Measurements from ENCODE around the gene GLRX3.

DNA sequence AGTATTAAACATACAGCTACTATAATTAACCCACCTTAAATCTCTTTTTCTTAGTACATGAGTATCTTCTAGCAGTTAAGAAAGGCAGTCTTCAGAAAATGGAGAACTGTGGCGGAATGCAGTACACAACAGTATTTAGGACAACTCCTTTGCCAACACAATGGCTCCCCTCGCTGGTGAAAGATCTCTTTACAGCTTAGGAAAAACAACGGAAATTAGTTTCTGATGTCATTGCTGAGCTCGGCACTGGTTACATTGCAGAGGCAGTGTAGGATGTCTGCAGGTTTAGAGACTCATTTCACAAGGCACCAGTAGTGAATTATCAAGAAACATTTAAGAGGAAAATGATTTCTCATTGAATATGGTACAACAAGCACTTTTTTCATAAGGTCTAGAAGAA lies 43.4 kb downstream of the GLRX3 start:
- TF ChIP-seq CTCF (IDR thresholded peaks at IDR 0.05) = no peak
- TF ChIP-seq POLR2A (IDR thresholded peaks at IDR 0.05) = no peak
- no peak for TF ChIP-seq EP300 (IDR thresholded peaks at IDR 0.05)
